Measurements from ENCODE around the gene GNG7.

Gene GNG7

GRCh38 chr19:2702170-2703076, at the start of gene GNG7:
GNG7 (minus strand) TSS chr19:2702694; CDS start chr19:2520688, 182,006 bp downstream.
- DNase-seq (ENCODE audit: extremely low read depth in 1 of 2, low read depth in 1 of 2), result peak; percentile 87 to 92

DNA sequence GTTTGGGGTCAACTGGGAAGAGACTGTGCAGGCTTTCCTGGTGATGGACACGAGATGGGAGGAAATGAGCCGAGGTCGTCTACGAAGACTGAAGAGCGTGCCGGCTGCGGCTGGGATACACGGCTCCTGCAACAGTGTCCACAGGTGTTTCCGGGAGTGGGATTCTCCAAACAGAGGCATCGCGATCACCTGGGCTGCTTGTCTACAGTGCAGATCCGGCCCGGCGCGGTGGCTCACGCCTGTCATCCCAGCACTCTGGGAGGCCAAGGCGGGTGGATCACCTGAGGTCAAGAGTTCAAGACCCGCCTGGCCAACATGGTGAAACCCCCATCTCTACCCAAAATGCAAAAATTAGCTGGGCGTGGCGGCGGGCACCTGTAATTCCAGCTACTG, 48.9 kb upstream of the GNG7 start:
- DNase-seq (ENCODE audit: extremely low read depth in 1 of 2, low read depth in 1 of 2), result no peak

DNA sequence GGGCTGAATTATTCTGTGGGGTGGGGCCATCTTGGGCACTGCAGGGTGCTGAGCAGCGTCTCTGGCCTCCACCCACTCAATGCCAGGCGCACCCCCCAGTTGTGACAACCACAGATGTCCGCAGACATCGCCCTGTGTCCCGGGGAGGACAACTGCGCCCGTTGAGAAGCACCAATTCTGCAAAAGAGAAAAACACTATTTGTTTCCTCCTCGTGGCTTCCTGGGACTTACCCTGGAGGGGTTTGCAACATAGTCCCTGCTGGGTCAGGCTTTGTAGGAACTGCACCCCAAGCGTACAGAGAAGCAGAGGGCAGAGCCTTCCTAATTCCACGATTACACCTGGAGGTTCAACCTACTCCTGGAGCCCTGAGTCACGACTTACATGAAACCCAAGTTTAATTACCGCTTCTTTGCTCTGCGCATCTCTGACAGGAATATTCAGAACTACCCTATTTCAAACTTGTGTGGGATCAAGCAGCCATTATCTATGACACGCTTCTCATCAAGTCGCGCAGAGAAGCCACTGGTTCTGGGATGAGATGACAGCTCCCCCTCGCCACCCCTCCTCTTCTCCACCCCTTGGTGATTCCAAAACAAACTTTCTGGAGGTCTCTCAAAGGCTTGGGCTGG, 48.4 kb upstream of the GNG7 start:
- no peak for DNase-seq (ENCODE audit: extremely low read depth in 1 of 2, low read depth in 1 of 2)

- no peak for DNase-seq (ENCODE audit: extremely low read depth in 1 of 2, low read depth in 1 of 2)
Observed at GRCh38 chr19:2747349-2747748, 44.9 kb upstream of the GNG7 start.

- no peak for DNase-seq (ENCODE audit: extremely low read depth in 1 of 2, low read depth in 1 of 2)
Observed at GRCh38 chr19:2744113-2744512, 41.6 kb upstream of the GNG7 start.

- no peak for DNase-seq (ENCODE audit: extremely low read depth in 1 of 2, low read depth in 1 of 2)
Observed at GRCh38 chr19:2743099-2743498, 40.6 kb upstream of the GNG7 start.

- no peak for DNase-seq (ENCODE audit: extremely low read depth in 1 of 2, low read depth in 1 of 2)
Observed at GRCh38 chr19:2740314-2740656, 37.8 kb upstream of the GNG7 start.

DNA sequence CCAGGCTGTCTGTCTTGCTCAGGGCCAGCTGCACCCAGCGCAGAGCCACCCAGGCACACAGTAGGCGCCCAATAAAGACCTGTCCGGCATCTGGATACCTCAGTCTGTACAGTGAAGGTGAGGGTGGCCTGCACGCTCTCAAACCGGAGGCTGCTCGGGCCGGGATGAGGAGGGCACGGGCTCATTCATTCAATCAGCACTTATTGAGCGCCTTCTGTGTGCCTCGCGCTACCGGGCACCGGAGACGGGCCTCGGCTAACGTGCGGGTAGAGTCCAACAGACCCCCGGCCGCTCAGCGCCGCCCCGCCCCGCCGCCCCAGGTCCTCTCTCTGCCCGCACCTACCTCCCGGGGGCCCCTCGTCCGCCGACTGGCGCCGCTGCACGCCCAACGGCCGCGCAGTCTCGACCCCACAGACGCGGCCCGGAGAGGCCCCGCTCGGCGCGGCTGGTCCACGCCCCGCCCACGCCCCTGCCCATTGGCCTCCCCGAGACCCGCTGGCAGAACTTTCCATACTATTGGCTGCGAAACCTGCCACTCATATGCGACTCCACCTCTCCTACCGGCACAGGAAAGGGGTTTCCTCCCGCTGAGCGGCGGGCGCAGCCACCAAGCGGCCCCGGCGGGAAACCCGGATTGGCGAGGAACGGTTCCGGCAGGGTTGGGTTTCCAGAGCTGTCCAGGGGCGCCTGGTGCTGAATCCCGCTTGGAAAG, 37.3 kb upstream of the GNG7 start, which contains the start of gene SLC39A3:
TSS of gene SLC39A3 (minus strand) at position 416 of the 712 bp plus-strand sequence. CDS start 2,760 bp downstream, outside the sequence.
- DNase-seq (ENCODE audit: extremely low read depth in 1 of 2, low read depth in 1 of 2), result peak; percentile 98

- no peak for DNase-seq (ENCODE audit: extremely low read depth in 1 of 2, low read depth in 1 of 2)
Observed at GRCh38 chr19:2736550-2737190, 34.2 kb upstream of the GNG7 start.

DNA sequence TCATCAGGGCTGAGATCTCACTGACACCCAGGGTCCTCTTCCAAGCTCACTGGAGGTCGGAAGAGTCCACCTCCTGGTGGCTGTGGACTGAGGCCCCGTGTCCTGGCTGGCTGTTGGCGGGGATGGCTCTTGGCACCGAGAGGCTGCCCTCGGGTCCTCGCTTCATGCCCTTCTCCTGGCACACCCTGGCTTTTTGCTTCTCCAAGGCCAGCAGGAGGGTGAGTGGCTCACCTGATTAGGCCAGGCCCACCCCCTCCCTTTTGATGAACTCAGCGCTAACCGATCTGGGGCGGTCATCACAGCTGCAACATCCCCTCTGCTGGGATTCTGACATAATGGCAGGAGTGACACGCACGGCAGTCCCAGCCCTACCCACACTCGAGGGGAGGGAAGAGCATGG, 32.9 kb upstream of the GNG7 start:
- DNase-seq (ENCODE audit: extremely low read depth in 1 of 2, low read depth in 1 of 2), result no peak

- no peak for DNase-seq (ENCODE audit: extremely low read depth in 1 of 2, low read depth in 1 of 2)
Observed at GRCh38 chr19:2734589-2735288, 32.2 kb upstream of the GNG7 start.

- no peak for DNase-seq (ENCODE audit: extremely low read depth in 1 of 2, low read depth in 1 of 2)
Observed at GRCh38 chr19:2733930-2734588, 31.6 kb upstream of the GNG7 start.

DNA sequence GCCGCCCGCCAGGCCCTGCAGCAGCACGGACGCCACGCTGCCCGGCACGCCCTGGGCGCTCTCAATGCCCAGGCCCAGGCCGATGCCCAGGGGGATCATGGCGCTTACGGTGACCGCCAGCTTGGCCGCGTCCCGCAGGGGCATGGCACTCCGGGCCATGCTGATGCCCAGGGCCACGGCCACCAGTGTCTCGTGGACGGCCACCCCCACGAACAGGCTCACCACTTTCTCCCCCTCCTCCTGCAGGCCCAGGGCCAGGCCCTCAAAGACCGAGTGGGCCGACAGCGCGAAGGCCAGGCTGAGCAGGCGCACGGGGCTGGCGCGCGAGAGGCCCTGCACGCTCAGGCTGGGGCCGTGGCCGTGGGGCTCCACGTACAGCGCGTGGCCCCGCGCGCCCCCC, 30.4 kb upstream of the GNG7 start:
- no peak for DNase-seq (ENCODE audit: extremely low read depth in 1 of 2, low read depth in 1 of 2)

- no peak for DNase-seq (ENCODE audit: extremely low read depth in 1 of 2, low read depth in 1 of 2)
Observed at GRCh38 chr19:2732157-2732725, 29.7 kb upstream of the GNG7 start.

DNA sequence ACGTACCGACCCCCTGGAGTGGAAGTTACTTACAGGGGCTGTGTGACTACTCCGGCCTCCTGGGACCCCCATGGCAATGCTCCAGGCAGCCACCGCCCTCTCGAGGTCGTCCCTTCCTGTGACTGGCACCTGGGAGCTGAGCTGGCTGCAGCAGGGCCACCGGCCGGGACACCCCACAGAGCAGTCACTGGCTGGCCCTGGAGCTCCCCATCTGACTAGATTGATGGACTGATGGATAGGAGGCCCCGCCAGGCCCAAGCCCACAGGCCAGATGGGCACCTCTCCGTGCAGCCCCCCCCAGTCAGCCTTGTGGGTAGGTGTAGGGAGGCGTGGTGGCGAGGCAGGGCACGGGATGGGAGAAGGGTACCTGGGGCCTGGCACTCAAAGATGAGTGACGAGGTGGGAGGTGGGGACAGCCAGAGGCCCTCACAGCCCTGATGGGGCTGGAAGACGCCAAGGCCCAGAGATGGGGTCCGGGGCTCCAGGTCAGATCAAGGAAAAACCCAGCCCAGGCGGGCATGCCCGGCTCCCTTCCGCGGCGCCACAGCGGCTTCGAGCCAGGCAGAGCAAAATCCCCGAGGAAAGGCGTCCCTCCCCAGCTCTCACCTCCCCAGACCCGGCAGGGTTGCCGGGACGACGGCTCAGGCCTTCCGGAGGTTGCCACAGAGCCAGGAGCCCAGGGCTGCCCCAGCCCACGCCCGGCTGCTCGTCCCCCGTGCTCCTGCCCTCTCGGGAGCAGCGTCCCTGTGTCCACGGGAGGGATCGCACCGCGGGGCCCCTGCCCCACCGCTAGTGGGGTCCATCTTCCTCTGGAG, 28.9 kb upstream of the GNG7 start:
- DNase-seq (ENCODE audit: extremely low read depth in 1 of 2, low read depth in 1 of 2), result no peak

GRCh38 chr19:2729943-2730818, 27.7 kb upstream of the GNG7 start:
- DNase-seq (ENCODE audit: extremely low read depth in 1 of 2, low read depth in 1 of 2), result no peak

DNA sequence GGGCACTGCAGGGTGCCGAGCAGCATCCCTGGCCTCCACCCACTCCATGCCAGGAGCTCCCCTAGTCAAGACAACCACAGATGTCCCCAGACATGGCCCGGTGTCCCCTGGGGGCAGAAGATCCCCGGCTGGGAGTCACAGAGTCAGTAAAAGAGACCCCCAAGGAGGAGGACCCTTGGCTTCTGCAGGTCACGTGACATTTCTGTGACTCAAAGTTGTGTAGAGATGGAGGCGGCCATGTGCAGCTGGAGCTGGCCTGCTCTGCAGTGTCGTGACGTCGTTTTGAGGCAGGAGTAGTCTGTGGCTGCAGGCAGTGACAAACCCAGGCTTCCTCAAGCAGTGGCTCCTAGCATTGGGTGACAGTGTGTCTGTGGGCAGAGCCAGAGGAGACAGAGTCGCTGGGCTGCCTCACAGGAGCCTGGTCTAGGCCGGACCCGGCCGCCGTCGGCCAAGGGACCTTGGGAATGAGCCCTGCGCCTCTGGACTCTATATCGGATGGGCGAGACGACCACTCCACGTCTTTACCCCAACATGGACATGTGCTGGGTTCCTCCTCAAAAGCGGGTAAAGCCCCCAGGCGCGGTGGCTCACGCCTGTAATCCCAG, 26.4 kb upstream of the GNG7 start:
- DNase-seq (ENCODE audit: extremely low read depth in 1 of 2, low read depth in 1 of 2), result no peak

DNA sequence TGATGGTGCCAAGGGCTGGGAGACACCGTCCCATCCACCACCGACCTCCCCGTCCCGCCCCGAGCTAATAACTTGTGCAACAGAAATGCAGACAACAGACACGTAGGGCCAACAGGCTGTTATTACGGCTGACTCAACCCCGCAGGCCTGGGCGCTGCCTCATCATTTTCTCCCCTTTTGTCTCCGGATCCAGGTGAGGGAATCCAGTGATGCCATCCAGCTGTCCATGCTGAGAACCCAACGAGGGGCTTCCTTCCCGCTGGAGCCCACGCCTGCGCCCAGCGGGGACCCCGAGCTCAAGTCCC, 25.1 kb upstream of the GNG7 start:
- DNase-seq (ENCODE audit: extremely low read depth in 1 of 2, low read depth in 1 of 2), result no peak
